Embryonic facial prominence (tissue), 1 donor: ENCODE results near the gene PROZ.
"Not testable (repeated sequence)": the region's sequence is repeated elsewhere in the genome, so short reads cannot be mapped to it uniquely, and the experiment has no call there.

Source experiments
- DNase-seq: peaks from one replicate; pipeline ENCODE4 v3.0.0-alpha.2; 2016; ENCODE audit errors: extremely low spot score

The PROZ gene, protein sequence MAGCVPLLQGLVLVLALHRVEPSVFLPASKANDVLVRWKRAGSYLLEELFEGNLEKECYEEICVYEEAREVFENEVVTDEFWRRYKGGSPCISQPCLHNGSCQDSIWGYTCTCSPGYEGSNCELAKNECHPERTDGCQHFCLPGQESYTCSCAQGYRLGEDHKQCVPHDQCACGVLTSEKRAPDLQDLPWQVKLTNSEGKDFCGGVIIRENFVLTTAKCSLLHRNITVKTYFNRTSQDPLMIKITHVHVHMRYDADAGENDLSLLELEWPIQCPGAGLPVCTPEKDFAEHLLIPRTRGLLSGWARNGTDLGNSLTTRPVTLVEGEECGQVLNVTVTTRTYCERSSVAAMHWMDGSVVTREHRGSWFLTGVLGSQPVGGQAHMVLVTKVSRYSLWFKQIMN

GRCh38 chr13:113157929-113158747 lies at the start of gene PROZ:
PROZ (plus strand) TSS chr13:113158648; CDS start chr13:113158661, 13 bp downstream.
- DNase-seq, result no peak

GRCh38 chr13:113109151-113110047 lies 49.0 kb upstream of the PROZ start:
- no peak for DNase-seq

DNA sequence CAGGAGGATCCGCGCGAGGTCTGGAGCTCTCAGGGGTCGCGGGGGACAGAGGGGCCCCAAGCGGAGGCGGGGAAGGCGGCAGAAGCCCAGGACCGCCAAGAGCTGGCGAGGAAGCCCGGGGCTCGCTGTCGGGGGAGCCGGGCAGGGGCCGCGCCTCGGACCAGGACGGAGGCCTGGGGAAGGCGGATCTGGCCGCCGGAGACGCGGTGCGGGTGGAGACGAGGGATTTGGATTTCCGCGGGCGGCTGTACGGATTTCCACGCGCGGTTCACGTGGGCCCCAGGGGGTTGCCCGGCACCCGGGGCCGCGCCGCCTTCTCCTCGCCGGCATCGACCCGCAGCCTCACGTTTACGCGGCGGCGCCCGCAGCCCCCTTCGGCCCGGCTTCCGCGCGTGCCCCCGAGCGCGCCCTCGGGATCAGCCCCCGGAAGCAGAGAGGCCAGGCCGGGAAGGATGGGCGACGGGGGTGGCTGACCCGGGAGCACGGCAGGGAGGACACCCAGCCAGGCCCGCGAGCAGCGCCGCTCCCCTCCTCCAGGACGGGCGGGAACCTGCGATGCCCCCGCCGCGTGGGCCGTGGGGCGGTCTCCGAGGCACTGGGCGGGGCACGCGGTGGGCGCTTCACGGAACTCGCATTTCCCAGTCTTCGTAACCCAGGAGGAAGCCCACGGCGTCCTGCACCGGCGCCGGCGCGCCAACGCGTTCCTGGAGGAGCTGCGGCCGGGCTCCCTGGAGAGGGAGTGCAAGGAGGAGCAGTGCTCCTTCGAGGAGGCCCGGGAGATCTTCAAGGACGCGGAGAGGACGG lies 48.2 kb upstream of the PROZ start:
- no peak for DNase-seq

GRCh38 chr13:113110852-113111315 lies 47.6 kb upstream of the PROZ start:
- DNase-seq, result no peak

- not testable (repeated sequence) for DNase-seq
These were observed 46.6 kb upstream of the PROZ start for GRCh38 chr13:113111821-113112220.

DNA sequence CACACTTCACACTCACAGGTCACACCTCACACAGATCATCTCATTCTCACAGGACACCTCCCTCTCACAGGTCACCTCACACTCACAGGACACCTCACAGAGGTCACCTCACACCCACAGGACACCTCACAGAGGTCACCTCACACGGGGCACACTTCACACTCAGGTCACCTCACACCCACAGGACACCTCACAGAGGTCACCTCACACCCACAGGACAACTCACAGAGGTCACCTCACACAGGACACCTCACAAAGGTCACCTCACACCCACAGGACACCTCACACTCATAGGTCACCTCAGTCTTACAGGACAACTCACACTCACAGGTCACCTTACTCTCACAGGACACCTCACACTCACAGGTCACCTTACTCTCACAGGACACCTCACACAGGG lies 46.0 kb upstream of the PROZ start:
- not testable (repeated sequence) for DNase-seq

DNA sequence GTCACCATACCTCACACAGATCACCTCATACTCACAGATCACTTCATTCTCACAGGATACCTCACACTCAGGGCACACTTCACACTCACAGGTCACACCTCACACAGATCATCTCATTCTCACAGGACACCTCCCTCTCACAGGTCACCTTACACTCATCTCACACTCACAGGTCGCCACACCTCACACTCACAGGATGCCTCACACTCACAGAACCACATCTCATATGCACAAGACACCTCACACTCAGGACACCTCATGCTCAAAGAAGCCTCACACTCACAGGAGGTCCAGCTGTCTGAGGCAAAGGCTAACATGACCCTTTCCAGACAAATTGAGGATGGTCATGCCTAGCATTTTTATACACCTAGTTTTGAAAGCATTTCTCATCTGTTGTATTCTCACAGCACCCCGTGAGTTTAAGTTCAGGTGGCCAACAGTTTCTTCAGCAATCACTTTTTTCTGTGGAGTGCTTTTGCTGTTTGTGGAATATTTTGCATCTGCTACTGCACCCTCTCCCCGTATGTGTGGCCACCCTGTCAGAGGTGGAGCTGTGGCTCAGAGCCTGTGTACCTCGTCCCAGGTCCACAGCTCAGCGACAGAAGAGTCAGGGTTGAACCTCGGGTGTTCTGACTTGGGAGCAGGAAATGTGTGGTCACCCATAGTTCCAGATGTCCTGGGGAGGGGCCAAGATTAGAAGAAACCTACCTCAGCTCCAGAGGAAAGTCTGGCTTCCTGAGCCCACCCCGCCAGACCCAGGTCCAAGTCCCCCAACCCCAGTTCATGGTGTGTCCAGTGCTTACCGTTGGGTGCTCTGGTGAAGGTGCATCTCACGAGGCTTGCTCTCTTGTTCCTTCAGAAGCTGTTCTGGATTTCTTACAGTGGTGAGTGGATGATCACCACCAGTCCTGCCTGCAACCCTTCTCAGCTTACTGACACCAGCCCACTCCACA lies 45.3 kb upstream of the PROZ start:
- DNase-seq, result no peak

DNA sequence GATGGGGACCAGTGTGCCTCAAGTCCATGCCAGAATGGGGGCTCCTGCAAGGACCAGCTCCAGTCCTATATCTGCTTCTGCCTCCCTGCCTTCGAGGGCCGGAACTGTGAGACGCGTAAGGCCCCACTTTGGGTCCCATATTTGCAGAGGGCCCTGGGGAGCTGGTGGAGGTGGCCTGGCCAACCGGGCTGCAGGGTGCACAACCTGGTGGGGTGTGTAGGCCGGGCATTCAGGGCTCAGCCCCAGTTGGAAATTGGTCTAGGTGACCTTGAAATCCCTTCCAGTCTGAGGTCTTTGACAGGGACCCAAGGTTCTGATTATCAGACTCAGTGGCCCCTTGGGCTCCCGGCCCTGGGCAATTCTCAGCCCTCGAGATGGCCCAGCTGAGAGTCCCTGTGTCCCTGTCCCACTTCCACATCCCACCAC lies 44.6 kb upstream of the PROZ start:
- no peak for DNase-seq

DNA sequence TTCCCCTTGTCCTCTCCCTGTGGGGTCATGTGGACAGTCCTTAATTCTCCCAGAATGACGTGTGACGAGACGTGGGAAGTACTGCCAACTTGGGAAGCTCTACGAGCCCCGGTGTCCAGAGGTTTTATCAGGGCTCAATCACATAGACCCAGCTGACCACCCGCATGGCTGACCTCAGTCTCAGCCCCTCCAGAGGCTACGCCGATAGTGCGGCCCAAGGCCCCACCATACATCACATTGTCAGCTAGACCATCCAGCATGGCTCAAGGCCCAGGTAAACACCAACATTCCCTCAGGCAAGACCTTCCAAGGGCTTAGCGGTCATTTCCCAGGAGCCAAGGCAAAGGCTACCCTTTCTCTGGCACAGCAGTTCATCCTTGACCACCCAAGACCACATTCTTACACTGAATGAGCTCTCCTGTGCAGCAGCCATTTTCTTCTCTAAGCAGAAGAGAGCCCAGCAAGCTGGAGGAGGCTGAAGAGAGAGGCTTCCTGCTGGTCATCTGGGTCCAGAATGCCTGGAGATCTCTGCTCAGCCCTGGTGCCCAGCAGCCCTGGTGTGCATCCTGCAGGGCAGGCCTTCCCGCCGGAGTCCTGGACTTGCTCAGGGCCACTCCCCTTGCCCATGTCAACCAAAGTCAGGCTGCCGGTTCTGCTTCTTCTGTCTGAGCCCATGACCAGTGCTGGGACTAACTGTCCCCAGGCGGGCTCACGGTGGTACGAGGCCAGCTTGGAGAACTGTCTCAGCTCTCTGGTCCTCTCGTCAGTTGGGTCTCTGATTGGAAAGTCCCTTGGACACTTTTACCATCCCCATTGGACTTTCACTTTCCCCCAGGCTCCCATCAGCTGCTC lies 43.7 kb upstream of the PROZ start:
- DNase-seq, result no peak

DNA sequence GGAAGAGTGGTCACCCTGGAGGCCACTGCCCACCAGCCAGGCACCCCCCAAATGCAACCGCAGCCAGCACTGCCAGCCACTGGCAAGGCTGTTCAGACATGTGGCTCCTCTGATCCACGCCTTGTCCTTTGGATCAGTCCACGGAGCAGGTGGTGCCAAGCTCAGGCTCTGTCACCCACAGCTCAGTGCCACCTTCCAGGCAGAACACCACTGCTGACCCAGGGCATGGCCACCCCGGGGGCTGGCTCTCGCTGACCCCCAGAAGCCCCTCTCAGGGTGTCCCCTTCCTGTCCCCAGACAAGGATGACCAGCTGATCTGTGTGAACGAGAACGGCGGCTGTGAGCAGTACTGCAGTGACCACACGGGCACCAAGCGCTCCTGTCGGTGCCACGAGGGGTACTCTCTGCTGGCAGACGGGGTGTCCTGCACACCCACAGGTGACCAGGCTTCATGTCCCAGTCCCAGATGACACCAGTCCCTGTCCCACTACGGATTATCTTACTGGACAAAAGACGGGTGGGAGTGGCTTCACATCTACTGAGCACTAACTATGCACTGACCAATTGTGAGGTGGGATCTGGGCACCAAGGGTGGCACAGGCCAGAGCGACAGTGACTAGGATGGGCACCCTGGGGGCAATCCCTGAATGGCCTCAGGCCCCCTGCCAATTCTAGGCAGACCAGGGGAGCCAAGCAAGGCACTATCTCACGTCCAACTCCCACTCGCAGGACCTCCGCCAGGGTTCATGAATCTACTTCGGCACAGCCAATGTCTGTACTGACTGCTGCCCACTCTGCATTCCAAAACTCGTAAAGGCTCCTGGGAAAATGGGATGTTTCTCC lies 42.9 kb upstream of the PROZ start:
- DNase-seq, result no peak

DNA sequence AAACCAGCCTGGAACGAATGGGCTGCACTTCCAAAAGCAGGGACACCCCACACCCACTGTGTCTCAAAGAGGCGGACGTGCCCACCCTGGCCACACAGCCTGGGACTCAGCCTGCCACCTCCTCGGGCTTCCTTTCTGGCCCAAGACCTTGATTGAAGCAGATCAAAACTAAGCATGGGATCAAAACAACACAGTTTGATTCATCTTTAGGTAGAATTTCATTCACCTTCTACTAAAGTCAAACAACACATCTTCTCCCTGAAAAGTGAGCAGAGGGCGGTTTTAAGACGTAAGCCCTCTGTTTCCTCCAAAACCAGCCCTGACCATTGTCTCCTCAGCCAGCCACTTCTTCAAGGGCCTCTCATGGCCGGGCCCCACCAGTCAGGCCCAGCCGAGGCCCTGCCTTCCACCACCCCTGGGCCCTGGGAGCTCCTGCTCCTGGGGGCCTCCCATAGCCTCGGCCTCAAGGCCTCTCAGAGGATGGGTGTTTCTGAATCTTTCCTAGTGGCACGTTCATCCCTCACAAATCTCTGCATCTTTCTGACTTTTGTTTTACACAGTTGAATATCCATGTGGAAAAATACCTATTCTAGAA lies 42.1 kb upstream of the PROZ start:
- no peak for DNase-seq

GRCh38 chr13:113116871-113117271 lies 41.6 kb upstream of the PROZ start:
- DNase-seq, result no peak

DNA sequence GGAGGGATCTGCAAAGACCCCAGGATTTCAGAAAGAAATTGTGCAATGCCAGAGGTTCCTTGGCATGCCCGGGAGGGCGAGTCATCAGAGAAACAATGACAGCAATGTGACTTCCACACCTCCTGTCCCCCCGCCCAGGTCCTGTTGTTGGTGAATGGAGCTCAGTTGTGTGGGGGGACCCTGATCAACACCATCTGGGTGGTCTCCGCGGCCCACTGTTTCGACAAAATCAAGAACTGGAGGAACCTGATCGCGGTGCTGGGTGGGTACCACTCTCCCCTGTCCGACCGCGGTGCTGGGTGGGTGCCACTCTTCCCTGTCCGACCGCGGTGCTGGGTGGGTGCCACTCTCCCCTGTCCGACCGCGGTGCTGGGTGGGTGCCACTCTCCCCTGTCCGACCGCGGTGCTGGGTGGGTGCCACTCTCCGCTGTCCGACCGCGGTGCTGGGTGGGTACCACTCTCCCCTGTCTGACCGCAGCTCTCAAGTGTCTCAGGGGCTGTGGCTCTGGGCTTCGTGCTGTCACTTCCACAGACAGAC lies 41.0 kb upstream of the PROZ start:
- no peak for DNase-seq

GRCh38 chr13:113117911-113118260 lies 40.6 kb upstream of the PROZ start:
- no peak for DNase-seq

DNA sequence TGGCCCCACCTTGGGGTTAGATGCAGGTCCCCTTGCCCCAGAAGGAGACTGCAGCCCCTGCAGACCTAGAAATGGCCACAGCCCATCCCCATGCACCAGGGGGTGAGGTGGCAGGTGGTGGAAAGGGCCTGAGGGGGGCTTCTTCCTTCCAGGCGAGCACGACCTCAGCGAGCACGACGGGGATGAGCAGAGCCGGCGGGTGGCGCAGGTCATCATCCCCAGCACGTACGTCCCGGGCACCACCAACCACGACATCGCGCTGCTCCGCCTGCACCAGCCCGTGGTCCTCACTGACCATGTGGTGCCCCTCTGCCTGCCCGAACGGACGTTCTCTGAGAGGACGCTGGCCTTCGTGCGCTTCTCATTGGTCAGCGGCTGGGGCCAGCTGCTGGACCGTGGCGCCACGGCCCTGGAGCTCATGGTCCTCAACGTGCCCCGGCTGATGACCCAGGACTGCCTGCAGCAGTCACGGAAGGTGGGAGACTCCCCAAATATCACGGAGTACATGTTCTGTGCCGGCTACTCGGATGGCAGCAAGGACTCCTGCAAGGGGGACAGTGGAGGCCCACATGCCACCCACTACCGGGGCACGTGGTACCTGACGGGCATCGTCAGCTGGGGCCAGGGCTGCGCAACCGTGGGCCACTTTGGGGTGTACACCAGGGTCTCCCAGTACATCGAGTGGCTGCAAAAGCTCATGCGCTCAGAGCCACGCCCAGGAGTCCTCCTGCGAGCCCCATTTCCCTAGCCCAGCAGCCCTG lies 40.0 kb upstream of the PROZ start:
- DNase-seq, result no peak

DNA sequence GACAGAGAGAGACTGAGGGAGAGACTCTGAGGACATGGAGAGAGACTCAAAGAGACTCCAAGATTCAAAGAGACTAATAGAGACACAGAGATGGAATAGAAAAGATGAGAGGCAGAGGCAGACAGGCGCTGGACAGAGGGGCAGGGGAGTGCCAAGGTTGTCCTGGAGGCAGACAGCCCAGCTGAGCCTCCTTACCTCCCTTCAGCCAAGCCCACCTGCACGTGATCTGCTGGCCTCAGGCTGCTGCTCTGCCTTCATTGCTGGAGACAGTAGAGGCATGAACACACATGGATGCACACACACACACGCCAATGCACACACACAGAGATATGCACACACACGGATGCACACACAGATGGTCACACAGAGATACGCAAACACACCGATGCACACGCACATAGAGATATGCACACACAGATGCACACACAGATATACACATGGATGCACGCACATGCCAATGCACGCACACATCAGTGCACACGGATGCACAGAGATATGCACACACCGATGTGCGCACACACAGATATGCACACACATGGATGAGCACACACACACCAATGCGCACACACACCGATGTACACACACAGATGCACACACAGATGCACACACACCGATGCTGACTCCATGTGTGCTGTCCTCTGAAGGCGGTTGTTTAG lies 39.2 kb upstream of the PROZ start:
- no peak for DNase-seq
